K562 (cell line): Measurements from ENCODE around the gene TNNT1. TPM values are rescaled to one million over a fixed set of nuclear protein-coding genes. Genes with fewer than 3 reads are reported as not detected.

Experiments used
- BMI1 ChIP-seq: fragments of 150-350 bp; IDR thresholded peaks from 2 replicates; pipeline ENCODE4 v1.6.1; 2014; ENCODE audit warnings: low read length
- HDAC2 ChIP-seq: fragments of 450-650 bp; IDR thresholded peaks from 2 replicates; pipeline ENCODE4 v1.6.1; 2016; ENCODE audit warnings: mild to moderate bottlenecking
- KDM5B ChIP-seq: fragments of 200-600 bp; sonication (generic); IDR thresholded peaks from 2 replicates; pipeline ENCODE4 v1.6.1; 2012; ENCODE audit warnings: low read depth, mild to moderate bottlenecking, moderate library complexity, low read length, control low read depth, inconsistent platforms; ENCODE audit not compliant: insufficient replicate concordance
- MCM7 ChIP-seq, 2 experiments: fragments of 450-650 bp; IDR thresholded peaks; 2 replicates each; pipeline ENCODE4 v1.6.1; 2016 to 2018
- NR2C1 ChIP-seq, 2 experiments: fragments of 450-650 bp; IDR thresholded peaks; 2 replicates each; pipeline ENCODE4 v1.6.1; 2017; ENCODE audit warnings: mild to moderate bottlenecking in 2 of 2, antibody characterized with exemption in 1 of 2, inconsistent platforms in 1 of 2, missing compliant biosample characterization in 1 of 2, missing genetic modification characterization in 1 of 2
- PREB ChIP-seq: sonication (generic); formaldehyde crosslinking; IDR thresholded peaks from 2 replicates; pipeline ENCODE4 v1.8.1; 2023; ENCODE audit warnings: mild to moderate bottlenecking, missing genetic modification reagents
- SMC3 ChIP-seq: conservative IDR thresholded peaks from 2 replicates; pipeline ENCODE4 v1.6.1; 2011; ENCODE audit warnings: low read depth, low read length, improper control_type of control experiment; ENCODE audit not compliant: insufficient read depth
- SNIP1 ChIP-seq: fragments of 450-650 bp; IDR thresholded peaks from 2 replicates; pipeline ENCODE4 v1.7.1; 2017; ENCODE audit warnings: low read depth, mild to moderate bottlenecking
- ZNF165 ChIP-seq: fragments of 250-450 bp; sonication (Bioruptor Pico); IDR thresholded peaks from 2 replicates; pipeline ENCODE4 v1.4.0; 2020; ENCODE audit warnings: borderline replicate concordance
- ZNF592 ChIP-seq: fragments of 450-650 bp; IDR thresholded peaks from 2 replicates; pipeline ENCODE4 v1.6.1; 2017; ENCODE audit warnings: antibody characterized with exemption, mild to moderate bottlenecking
- ZNF780A ChIP-seq: fragments of 250-450 bp; sonication (Bioruptor Pico); IDR thresholded peaks from 2 replicates; pipeline ENCODE4 v1.5.0; 2021; ENCODE audit warnings: mild to moderate bottlenecking
- polyA plus RNA-seq, 8 experiments: library from polyadenylated mRNA; depleted of rRNA in 4 of 8; stranded (reverse) in 5 of 8; unstranded in 3 of 8; fragments of >200 nt; fragmentation: Nextera tagmentation in 2 of 8; fragmentation: Illumina TruSeq in 1 of 8; extraction: Ambion mirVana in 2 of 8; extraction: Trizol in 1 of 8; gene quantifications; 2 replicates each; pipeline versions ENCODE4 v1.2.1 to v1.2.3, GENCODE V29; 2011 to 2014; ENCODE audit warnings: inconsistent platforms in 1 of 8, missing spikeins in 1 of 8
- total RNA-seq, 7 experiments: library from RNA; depleted of rRNA in 6 of 7; stranded (reverse); fragments of >200 nt in 6 of 7; fragmentation: Illumina TruSeq in 2 of 7; extraction: Trizol in 2 of 7; gene quantifications; 2 replicates each; pipeline versions ENCODE4 v1.2.1 to v1.2.3, GENCODE V29; 2011 to 2021; ENCODE audit warnings: low replicate concordance in 1 of 7
- TF ChIP-seq, protein P1 (sequence below): fragments of 250-450 bp; sonication (Bioruptor Pico); IDR thresholded peaks from 2 replicates; pipeline ENCODE4 v1.9.0; 2021; ENCODE audit warnings: mild to moderate bottlenecking

TNNT1 gene
- total and polyA plus RNA-seq, 9 of the 15 experiments (the other 6 are each of a cell fraction or from before 2014, with no cell fraction given): 31.8 to 390 (median 227) TPM

DNA sequence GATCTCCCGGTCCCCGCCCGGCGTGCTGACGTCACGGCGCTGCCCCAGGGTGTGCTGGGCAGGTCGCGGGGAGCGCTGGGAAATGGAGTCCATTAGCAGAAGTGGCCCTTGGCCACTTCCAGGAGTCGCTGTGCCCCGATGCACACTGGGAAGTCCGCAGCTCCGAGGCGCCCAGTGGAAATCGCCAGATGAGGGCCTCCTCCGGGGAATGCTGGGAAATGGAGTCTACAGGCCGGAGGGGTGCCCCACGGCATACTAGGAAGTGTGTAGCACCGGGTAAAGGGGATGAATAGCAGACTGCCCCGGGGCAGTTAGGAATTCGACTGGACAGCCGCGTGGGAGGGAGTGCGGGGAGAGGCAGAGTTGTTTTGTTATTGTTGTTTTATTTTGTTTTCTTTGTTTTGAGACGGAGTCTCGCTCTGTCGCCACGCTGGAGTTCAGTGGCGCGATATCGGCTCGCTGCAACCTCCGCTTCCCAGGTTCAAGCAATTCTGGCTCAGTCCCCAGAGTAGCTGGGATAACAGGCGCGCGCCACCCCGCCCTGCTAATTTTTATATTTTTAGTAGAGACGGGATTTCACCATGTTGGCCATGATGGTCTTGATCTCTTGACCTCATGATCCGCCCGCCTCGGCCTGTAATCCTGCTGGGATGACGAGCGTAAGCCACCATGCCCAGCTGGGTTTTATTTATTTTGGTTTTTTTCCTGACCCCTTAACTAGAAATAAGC, 31.2 kb downstream of the TNNT1 start (continued):
- TF ChIP-seq PREB (no peak), KDM5B (peak; percentile 43), HDAC2 (peak; percentile 61; the same call in 1 of the 2 replicates), SNIP1 (no peak), SMC3 (no peak), ZNF592 (peak; percentile 74; the same call in 1 of the 2 replicates), MCM7 (IDR thresholded peaks at IDR 0.05) (no peak), ZNF780A (CRISPR knock-in tag) (no peak), NR2C1 (IDR thresholded peaks at IDR 0.05) (peak; percentile 69), NR2C1 (tag; IDR thresholded peaks at IDR 0.05) (peak; percentile 83), ZNF165 (no peak), BMI1 (no peak)
- TF ChIP-seq, protein P1, sequence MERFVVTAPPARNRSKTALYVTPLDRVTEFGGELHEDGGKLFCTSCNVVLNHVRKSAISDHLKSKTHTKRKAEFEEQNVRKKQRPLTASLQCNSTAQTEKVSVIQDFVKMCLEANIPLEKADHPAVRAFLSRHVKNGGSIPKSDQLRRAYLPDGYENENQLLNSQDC (CRISPR knock-in tag): no peak
